ENCODE measurements around the gene STARD10. TPM values are rescaled to one million over a fixed set of nuclear protein-coding genes. Genes with fewer than 3 reads are reported as not detected.
"Not testable (repeated sequence)": the region's sequence is repeated elsewhere in the genome, so short reads cannot be mapped to it uniquely, and the experiment has no call there.

The STARD10 gene
- total RNA-seq, 1 experiment from 2014 or later, result 26.8 TPM

DNA sequence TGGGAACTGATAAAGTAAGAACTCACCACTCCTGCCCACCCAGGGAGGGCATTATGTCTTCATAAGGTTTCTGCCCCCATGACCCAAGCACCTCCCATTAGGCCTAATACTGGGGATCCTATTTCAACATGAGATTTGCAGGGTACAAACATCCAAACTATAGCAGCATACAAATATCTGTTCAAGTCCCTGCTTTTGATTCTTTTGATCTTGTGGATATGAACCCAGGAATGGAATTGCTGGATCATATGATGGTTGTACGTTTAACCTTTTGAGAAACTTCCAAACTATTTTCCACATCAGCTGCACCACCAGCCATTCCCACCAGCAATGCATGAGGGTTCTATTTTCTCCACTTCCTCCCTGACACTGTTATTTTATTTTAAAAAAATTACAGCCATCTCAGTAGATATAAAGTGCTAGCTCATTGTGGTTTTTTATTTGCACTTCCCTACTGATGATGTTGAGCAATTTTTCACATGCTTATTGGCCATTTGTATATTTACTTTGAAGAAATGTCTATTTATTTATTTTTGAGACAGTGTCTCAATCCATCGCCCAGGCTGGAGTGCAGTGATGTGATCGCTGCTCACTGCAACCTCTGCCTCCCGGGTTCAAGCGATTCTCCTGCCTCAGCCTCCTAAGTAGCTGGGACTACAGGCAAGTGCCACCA, 13.3 kb upstream of the STARD10 start:
- no peak overlapping the region for H3K4me3 ChIP-seq (ENCODE audit: insufficient read depth, low read depth, low read length)
- peaks cover 2% of the 10 kb centered on the region for H3K36me3 ChIP-seq (replicated peaks; ENCODE audit: control insufficient read depth, insufficient read depth, low read length)
- DNase-seq, result no peak
- H3K27me3 ChIP-seq (ENCODE audit: control insufficient read depth, insufficient read depth, low read length), result no peaks in the 10 kb centered on the region

DNA sequence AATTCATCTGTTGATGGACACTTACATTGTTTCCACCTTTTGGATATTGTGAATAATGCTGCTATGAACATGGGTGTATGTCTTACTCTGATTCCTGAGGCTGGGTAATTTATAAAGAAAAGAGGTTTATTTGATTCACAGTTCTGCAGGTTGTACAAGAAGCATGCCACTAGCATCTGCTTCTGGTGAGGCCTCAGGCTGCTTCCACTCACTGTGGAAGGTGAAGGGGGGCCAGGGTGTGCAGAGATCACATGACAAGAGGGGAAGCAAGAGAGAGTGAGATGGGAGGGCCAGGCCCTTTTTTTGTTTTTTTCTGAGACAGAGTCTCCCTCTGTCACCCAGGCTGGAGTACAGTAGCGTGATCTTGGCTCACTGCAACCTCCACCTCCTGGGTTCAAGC, 12.5 kb upstream of the STARD10 start:
- H3K4me3 ChIP-seq (ENCODE audit: insufficient read depth, low read depth, low read length); H3K36me3 ChIP-seq (replicated peaks; ENCODE audit: control insufficient read depth, insufficient read depth, low read length); DNase-seq; H3K27me3 ChIP-seq (ENCODE audit: control insufficient read depth, insufficient read depth, low read length): not testable (repeated sequence)

DNA sequence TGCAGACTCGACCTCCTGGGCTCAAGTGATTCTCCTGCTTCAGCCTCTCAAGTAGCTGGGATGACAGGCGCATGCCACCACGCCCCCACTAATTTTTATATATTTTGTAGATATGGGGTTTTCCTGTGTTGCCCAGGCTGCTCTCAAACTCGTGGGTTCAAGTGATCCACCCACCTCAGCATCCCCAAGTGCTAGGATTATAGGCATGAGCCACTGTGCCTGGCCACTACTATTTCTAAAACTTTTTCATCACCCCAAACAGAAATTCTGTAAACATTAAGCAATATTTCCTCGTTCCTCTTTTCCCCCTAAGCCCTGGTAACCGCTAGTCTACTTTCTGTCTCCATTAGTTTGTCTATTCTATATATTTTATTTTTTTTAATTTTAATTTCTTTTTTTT, 11.4 kb upstream of the STARD10 start:
- H3K36me3 ChIP-seq (replicated peaks; ENCODE audit: control insufficient read depth, insufficient read depth, low read length), result peaks cover 2% of the 10 kb centered on the region
- H3K4me3 ChIP-seq (ENCODE audit: insufficient read depth, low read depth, low read length), result no peak overlapping the region
- H3K27me3 ChIP-seq (ENCODE audit: control insufficient read depth, insufficient read depth, low read length), result no peaks in the 10 kb centered on the region
- DNase-seq, result no peak

DNA sequence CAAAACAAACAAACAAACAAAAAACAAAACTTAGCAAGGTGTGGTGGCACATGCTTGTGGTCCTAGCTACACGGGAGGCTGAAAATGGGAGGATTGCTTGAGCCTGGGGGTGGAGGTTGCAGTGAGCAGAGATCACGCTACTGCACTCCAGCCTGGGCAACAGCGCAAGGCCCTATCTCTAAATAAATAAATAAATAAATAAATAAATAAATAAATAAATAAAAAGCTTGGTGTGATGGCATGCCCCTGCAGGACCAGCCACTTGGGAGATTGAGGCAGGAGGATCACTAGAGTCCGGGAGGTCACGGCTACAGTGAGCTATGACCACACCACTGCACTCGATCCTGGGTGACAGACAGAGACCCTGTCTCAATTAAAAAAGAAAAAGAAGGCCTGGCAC, 9.0 kb upstream of the STARD10 start:
- no peak for DNase-seq
- no peaks in the 10 kb centered on the region for H3K36me3 ChIP-seq (replicated peaks; ENCODE audit: control insufficient read depth, insufficient read depth, low read length)
- no peaks in the 10 kb centered on the region for H3K27me3 ChIP-seq (ENCODE audit: control insufficient read depth, insufficient read depth, low read length)

DNA sequence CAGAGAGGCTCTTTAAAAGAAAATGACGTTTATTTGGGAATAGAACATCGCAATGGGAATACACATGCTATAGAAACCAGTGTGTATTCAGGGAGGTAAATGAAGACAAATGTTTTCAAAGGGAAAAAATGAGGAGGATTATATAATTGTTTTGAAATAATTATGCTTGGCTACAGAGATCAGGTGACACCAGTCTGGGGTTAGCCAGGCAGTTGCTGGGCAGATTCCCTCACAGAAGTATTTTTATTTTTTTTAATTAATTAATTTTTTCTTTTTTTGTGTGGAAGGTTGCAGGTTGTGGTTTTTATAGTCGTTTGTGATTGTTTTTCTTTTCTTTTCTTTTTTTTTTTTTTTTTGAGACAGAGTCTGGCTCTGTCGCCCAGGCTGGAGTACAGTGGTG, 5.6 kb upstream of the STARD10 start:
- H3K27me3 ChIP-seq (ENCODE audit: control insufficient read depth, insufficient read depth, low read length), result no peaks in the 10 kb centered on the region
- no peak overlapping the region for H3K4me3 ChIP-seq (ENCODE audit: insufficient read depth, low read depth, low read length)
- no peaks in the 10 kb centered on the region for H3K36me3 ChIP-seq (replicated peaks; ENCODE audit: control insufficient read depth, insufficient read depth, low read length)
- DNase-seq, result no peak

More for the DNA sequence above, 9.0 kb upstream of the STARD10 start:
- no peak overlapping the region for H3K4me3 ChIP-seq (ENCODE audit: insufficient read depth, low read depth, low read length)

DNA sequence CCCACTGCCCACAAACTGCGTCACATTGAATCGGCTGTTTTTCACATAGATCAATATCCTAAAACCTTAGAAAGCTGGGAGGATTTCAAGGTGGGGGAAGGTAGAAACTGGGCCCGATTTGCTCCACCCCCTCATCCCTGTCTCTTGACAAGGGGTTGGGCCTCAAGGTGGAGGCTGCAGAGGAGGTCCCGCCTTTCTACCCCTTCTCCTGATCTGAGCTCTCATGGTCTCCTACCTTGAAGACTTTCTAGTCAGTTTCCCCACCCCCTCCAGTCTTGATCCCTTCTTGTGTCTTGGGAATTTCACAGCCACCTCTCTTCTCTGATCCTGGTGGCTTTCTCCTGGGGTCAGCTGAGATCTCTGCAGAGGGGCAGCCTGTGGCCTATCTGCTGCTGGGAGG, 4.5 kb upstream of the STARD10 start:
- H3K36me3 ChIP-seq (replicated peaks; ENCODE audit: control insufficient read depth, insufficient read depth, low read length), result no peaks in the 10 kb centered on the region
- H3K27me3 ChIP-seq (ENCODE audit: control insufficient read depth, insufficient read depth, low read length), result no peaks in the 10 kb centered on the region
- DNase-seq, result peak; percentile 63
- H3K4me3 ChIP-seq (ENCODE audit: insufficient read depth, low read depth, low read length), result no peak overlapping the region

DNA sequence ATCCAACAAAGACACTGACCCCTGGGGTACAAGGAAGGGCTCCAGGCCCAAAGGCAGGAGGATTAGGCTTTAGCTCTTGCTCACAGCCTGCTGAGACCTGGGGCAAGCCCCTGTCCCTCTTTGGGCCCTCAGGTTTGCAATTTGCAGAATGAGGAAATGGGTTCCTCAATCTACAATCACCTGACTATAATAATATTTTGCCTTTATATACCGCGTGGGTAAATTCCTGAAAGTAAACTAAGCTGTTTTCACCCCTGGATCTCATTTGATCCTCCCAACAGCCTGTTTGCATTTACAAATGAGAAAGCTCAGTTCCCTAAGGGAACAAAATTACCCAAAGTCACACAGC, 797 bp downstream of the STARD10 start:
- Histone ChIP-seq H3K27me3 (ENCODE audit: control insufficient read depth, insufficient read depth, low read length) (no peaks in the 10 kb centered on the region), H3K36me3 (replicated peaks; ENCODE audit: control insufficient read depth, insufficient read depth, low read length) (no peaks in the 10 kb centered on the region), H3K4me3 (ENCODE audit: insufficient read depth, low read depth, low read length) (peak overlapping the region; percentile 1; the same call in 1 of the 2 replicates)
- DNase-seq, result peak; percentile 17

DNA sequence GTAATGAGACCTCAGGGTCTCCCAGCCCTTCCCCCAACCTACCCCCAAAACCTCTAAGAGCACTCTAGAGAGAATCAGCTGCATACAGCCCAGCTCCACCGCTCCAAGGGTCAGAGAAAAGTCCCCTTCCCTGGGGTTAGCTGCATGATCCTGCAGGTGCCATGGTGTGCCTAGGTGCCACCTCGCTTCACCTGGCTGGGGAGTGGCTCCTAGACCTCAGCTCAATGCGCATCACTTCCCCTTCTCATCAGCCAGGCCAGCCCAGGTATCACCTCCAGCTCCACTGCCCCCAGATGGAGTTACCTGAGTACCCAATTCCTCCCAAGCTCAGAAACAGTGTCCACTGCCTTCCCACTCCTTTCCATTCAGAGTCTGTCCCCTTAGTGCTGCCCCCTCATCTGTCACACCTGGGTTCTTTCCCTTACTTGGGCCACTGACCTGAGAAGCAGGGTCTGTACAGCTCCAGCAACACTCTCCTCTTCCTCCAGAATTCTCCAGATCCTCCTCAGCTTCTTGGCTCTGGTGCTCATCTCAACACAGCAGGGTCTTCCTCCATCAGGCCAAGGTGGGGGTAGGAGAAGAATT, 1.3 kb downstream of the STARD10 start:
- no peak overlapping the region for H3K4me3 ChIP-seq (ENCODE audit: insufficient read depth, low read depth, low read length)
- DNase-seq, result peak; percentile 16

DNA sequence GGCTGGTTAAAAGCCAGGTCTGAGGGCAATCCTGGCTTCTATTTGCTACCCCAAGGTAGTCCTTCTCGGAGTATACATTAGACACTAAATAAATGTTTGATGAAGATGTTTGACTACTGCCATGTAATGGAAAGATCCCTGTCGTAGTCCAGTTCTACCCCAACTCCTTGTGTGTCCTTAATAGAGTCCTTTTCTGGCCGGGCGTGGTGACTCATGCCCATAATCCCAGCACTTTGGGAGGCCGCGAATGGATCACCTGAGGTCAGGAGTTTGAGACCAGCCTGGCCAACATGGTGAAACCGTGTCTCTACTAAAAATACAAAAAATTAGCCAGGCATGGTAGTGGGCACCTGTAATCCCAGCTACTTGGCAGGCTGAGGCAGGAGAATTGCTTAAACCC, 2.6 kb downstream of the STARD10 start:
- H3K36me3 ChIP-seq (replicated peaks; ENCODE audit: control insufficient read depth, insufficient read depth, low read length); H3K27me3 ChIP-seq (ENCODE audit: control insufficient read depth, insufficient read depth, low read length); H3K4me3 ChIP-seq (ENCODE audit: insufficient read depth, low read depth, low read length): not testable (repeated sequence)
- peak; percentile 8 for DNase-seq

More for the DNA sequence above, 1.3 kb downstream of the STARD10 start:
- H3K36me3 ChIP-seq (replicated peaks; ENCODE audit: control insufficient read depth, insufficient read depth, low read length), result no peaks in the 10 kb centered on the region
- H3K27me3 ChIP-seq (ENCODE audit: control insufficient read depth, insufficient read depth, low read length), result no peaks in the 10 kb centered on the region

DNA sequence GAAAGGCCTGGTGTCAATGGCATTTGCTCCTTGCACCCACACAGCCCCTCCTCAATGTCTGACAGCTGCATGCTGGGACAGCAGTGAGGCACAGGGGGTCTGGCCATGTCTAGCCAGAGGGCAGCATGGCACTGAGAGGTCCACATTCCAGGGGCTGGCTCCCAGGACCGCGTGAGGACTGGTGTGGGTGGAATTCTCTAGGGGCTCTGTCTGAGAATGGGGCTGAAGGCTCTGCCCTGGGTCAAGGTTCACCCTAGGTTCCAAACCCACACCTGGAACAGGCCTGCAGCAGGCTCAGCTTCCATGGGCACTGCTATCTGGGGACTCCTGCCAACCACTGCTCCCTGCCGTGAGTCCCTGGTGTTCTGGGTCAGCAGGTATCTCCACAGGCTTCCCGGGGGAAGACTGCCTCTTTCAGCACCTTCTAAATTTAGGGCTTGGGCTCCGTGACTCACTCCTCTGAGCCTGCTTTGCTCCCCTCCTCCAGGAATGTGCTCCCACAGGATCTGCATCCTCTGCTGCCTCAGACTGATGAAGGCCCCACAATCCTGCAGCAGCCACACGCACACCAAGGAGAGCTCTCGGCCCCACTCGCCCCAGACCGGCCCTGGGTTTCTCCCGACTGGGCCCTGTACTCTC, 4.2 kb downstream of the STARD10 start:
- Histone ChIP-seq H3K36me3 (replicated peaks; ENCODE audit: control insufficient read depth, insufficient read depth, low read length) (no peaks in the 10 kb centered on the region), H3K4me3 (ENCODE audit: insufficient read depth, low read depth, low read length) (no peak overlapping the region), H3K27me3 (ENCODE audit: control insufficient read depth, insufficient read depth, low read length) (no peaks in the 10 kb centered on the region)
- DNase-seq, result peak; percentile 46

DNA sequence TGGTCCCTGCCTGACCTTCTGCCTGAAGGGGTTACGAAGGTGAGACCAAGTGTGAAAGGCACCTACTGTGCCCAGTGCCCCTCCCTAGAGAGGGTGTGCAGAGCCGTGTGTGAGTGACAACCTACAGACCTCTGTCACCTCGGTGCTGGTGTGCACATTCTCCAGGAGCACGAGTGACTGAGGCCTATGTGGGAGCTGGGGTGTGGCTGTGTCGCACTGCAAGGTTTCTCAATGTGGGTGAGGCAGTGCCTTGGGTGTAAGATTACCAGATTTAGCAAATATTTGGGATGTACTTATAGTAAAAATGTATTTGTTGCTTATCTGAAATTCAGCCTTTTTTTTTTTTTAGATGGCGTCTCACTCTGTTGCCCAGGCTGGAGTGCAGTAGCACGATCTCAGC, 5.6 kb downstream of the STARD10 start:
- no peak for DNase-seq
- Histone ChIP-seq H3K4me3 (ENCODE audit: insufficient read depth, low read depth, low read length) (no peak overlapping the region), H3K36me3 (replicated peaks; ENCODE audit: control insufficient read depth, insufficient read depth, low read length) (no peaks in the 10 kb centered on the region), H3K27me3 (ENCODE audit: control insufficient read depth, insufficient read depth, low read length) (no peaks in the 10 kb centered on the region)

DNA sequence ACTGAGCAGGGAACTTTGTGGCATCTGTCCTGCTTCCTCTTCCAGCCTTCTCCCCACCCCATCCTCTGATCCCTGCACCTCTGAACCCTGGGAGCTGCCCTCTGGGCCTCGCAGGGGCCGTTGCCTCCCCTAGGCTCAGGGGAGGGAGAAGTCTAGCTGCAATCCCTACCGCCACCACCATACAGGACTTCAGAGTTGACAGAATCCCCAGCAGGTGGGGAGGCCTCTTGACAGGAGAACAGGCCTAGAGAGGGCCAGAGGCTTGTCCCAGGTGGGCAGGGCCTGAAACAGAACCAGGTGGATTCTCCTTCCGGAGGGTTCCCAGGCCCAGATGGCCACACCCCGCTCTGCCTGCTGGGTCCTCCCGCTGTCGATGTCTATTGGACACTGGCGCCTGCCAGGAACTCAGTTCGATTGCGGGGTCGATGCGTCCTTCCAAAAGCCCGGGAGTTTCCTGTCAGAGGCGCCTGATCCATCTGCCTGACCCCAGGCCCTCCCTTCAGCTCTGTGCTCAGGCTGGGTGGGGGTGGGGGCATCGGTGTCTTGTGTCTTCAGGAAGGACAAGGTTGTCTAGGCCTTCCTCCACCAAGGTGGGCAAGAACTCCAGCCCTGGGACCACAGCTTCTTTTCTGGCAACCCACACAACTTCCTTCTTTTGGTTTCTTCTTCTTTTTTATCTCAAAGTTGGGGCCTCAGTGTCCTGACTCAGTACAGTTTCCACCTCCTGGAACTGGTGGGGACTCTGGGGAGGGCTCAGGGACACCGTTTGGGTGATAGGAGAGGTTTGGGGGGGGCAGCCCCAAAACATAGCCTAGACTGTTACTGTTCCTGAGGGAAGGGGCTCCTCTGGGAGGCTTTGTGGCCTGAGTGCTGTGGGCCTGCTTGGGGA, 6.4 kb downstream of the STARD10 start:
- Histone ChIP-seq H3K27me3 (ENCODE audit: control insufficient read depth, insufficient read depth, low read length) (no peaks in the 10 kb centered on the region; the same call in 1 of the 2 replicates), H3K36me3 (replicated peaks; ENCODE audit: control insufficient read depth, insufficient read depth, low read length) (no peaks in the 10 kb centered on the region), H3K4me3 (ENCODE audit: insufficient read depth, low read depth, low read length) (no peak overlapping the region)
- DNase-seq, result peak; percentile 94

DNA sequence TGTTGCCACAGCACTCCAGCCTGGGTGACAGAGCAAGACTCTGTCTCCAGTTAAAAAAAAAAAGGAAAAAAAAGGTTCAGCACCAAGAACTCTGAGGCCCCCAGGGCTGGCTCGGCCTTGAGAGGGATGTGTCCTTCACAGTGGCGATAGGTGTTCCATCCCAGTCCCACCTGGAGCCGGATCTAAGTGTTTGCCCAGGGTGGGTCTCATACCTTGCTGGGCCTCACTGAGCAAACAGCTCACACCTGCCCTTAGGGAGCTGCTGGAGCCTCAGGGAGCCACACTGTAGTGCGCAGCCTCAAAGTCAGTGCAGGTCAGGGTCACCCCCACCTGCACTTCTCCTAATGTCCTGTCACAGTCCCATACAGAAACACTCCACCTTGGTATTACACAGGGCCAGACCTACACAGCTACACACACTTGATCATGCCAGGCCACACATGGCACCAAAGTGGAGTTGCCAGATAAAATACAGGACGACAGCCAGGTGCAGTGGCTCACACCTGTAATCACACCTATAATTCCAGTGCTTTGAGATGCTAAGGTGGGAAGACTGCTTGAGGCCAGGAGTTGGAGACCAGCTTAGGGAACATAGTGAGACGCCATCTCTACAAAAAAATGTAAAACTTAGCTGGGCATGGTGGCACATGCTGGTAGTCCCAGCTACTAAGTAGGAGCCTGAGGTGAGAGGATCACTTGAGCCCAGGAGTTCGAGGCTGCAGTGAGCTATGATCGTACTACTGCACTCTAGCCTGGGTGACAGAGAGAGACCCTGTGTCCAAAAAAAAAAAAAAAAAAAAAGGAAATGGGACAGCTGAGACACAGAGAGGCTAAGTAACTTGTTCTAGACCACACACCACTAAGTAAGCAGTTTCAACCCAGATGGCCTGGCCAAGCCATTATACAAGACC, 7.3 kb downstream of the STARD10 start:
- Histone ChIP-seq H3K27me3 (ENCODE audit: control insufficient read depth, insufficient read depth, low read length) (no peaks in the 10 kb centered on the region; the same call in none of the 2 replicates), H3K36me3 (replicated peaks; ENCODE audit: control insufficient read depth, insufficient read depth, low read length) (no peaks in the 10 kb centered on the region), H3K4me3 (ENCODE audit: insufficient read depth, low read depth, low read length) (no peak overlapping the region)
- peak; percentile 19 for DNase-seq

DNA sequence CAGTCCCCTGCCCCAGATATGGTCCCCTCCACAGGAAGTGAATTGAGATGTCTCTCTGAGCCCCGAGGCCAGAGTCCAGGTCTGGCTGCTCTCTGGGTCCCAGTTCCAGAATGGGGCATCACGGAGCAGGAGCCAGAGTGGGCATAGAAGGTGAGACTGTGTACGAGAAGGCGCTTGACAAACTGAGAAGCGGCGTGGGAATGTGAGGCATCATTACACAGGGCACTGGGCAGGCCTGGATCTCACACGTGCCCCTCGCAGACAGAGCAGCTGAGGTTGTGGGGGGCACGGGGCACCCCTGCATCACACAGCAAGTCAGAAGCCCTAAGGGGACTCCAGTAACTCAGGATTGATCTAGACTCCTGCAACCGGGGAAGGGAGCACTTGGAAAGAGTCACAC, 9.2 kb downstream of the STARD10 start:
- DNase-seq, result peak; percentile 13
- peaks cover 14% of the 10 kb centered on the region for H3K27me3 ChIP-seq (ENCODE audit: control insufficient read depth, insufficient read depth, low read length)
- H3K4me3 ChIP-seq (ENCODE audit: insufficient read depth, low read depth, low read length), result no peak overlapping the region
- H3K36me3 ChIP-seq (replicated peaks; ENCODE audit: control insufficient read depth, insufficient read depth, low read length), result no peaks in the 10 kb centered on the region

All from H7 (cell line).